Measurements from ENCODE around the gene PDCD1. TPM values are rescaled to one million over a fixed set of nuclear protein-coding genes. Genes with fewer than 3 reads are reported as not detected.

PDCD1 gene
- total RNA-seq, 1 experiment from 2014 or later, result not detected

DNA sequence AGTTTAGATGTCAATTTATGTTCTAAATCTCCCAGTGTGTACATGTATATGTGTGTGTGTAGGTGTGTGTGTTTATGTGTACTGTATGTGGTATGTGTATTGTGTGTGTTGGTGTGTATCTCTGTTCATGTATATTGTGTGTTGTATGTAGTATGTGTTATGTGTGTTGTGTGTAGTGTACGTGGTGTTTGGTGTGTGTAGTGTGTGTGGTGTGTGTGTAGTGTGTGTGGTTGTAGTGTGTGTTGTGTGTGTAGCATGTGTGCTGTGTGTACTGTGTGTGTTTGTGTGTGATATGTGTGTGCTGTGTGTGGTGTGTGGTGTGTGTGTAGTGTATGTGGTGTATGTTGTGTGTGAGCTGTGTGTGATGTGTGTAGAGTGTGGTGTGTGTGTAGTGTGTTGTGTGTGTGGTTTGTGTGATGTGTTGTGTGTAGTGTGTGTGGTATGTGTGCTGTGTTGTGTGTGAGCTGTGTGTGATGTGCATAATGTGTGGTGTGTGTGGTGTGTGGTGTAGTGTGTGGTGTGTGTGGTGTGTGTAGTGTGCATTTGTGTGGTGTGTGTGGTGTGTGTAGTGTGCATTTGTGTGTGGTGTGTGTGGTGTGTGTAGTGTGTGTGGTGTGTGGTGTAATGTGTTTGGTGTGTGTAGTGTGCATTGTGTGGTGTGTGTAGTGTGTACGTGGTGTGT lies 5.6 kb upstream of the PDCD1 start:
- CTCF ChIA-PET, result no interaction called here
- H3K27me3 ChIP-seq (ENCODE audit: low read length), result no peaks in the 10 kb centered on the region
- no peaks in the 10 kb centered on the region for H3K4me1 ChIP-seq (ENCODE audit: insufficient read depth, low read length)
- no peaks in the 10 kb centered on the region for H3K9me3 ChIP-seq (ENCODE audit: low read length)
- no peaks in the 10 kb centered on the region for H4K20me1 ChIP-seq (ENCODE audit: low read length)
- H3K79me2 ChIP-seq (ENCODE audit: low read length), result no peaks in the 10 kb centered on the region
- POLR2A ChIA-PET (ENCODE audit: unreplicated experiment), result no interaction called here
- H3K9me2 ChIP-seq (replicated peaks; ENCODE audit: low read length), result no peaks in the 10 kb centered on the region
- no peak overlapping the region for H3K9ac ChIP-seq (ENCODE audit: low read length)
- no peak for ATAC-seq
- intact Hi-C loops (cut with micrococcal nuclease), result loop anchor here (10.0 kb wide), 1 partner anchor 130 kb away; the partner anchor contains the start of gene D2HGDH
- no peak for DNase-seq
- no peak overlapping the region for H3K4me3 ChIP-seq (ENCODE audit: low read length)
- TF ChIP-seq EZH2phosphoT487 (IDR thresholded peaks at IDR 0.05; ENCODE audit: borderline replicate concordance, low read length) (no peak), EZH2 (IDR thresholded peaks at IDR 0.05; ENCODE audit: low read length, unreplicated experiment) (no peak)
- TF ChIP-seq, protein P1, sequence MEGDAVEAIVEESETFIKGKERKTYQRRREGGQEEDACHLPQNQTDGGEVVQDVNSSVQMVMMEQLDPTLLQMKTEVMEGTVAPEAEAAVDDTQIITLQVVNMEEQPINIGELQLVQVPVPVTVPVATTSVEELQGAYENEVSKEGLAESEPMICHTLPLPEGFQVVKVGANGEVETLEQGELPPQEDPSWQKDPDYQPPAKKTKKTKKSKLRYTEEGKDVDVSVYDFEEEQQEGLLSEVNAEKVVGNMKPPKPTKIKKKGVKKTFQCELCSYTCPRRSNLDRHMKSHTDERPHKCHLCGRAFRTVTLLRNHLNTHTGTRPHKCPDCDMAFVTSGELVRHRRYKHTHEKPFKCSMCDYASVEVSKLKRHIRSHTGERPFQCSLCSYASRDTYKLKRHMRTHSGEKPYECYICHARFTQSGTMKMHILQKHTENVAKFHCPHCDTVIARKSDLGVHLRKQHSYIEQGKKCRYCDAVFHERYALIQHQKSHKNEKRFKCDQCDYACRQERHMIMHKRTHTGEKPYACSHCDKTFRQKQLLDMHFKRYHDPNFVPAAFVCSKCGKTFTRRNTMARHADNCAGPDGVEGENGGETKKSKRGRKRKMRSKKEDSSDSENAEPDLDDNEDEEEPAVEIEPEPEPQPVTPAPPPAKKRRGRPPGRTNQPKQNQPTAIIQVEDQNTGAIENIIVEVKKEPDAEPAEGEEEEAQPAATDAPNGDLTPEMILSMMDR (conservative IDR thresholded peaks at IDR 0.05; ENCODE audit: low read depth, low read length), result no peak
- no peaks in the 10 kb centered on the region for H3F3A ChIP-seq (ENCODE audit: low read length, unreplicated experiment)
- H2AFZ ChIP-seq (ENCODE audit: low read length), result no peak overlapping the region
- no peak overlapping the region for H3K27ac ChIP-seq (ENCODE audit: low read length)
- BruUV-seq (replicated peaks), result no TSS peak
- no peak overlapping the region for H3K4me2 ChIP-seq (ENCODE audit: low read length)
- H3K36me3 ChIP-seq (ENCODE audit: low read depth, low read length), result no peaks in the 10 kb centered on the region

DNA sequence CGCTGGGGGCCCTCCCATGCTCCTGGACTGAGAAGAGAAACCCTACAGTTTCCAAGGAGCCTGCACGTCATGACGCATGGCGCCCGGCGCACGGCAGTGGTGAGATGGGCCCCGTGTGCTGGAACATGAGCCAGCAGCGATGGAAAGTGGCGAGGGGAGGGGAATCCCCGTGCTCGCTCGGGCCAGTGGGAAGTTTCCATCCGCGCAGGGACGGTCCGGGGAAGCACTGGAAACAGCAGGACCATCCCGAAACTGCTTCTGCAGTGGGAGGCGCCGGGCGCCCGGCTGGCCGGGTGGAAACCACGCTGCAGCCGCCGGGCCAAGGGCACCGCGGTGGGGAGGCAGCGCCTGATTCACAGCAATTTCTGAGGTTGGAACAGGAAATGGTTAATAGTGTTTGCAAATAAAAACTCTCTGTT lies 4.9 kb upstream of the PDCD1 start:
- Histone ChIP-seq H3K36me3 (ENCODE audit: low read depth, low read length) (no peaks in the 10 kb centered on the region), H3K27me3 (ENCODE audit: low read length) (no peaks in the 10 kb centered on the region), H3K9me2 (replicated peaks; ENCODE audit: low read length) (no peaks in the 10 kb centered on the region), H3F3A (ENCODE audit: low read length, unreplicated experiment) (no peaks in the 10 kb centered on the region), H2AFZ (ENCODE audit: low read length) (no peak overlapping the region), H3K79me2 (ENCODE audit: low read length) (no peaks in the 10 kb centered on the region), H3K9me3 (ENCODE audit: low read length) (no peaks in the 10 kb centered on the region), H3K4me1 (ENCODE audit: insufficient read depth, low read length) (no peaks in the 10 kb centered on the region), H3K9ac (ENCODE audit: low read length) (no peak overlapping the region), H3K27ac (ENCODE audit: low read length) (no peak overlapping the region), H3K4me2 (ENCODE audit: low read length) (no peak overlapping the region), H4K20me1 (ENCODE audit: low read length) (no peaks in the 10 kb centered on the region), H3K4me3 (ENCODE audit: low read length) (no peak overlapping the region)
- CTCF ChIA-PET, result no interaction called here
- intact Hi-C loops (cut with micrococcal nuclease), result loop anchor here (10.0 kb wide), 1 partner anchor 129 kb away; the partner anchor contains the start of gene D2HGDH
- ATAC-seq (no peak; the same call in 1 of the 2 replicates), DNase-seq (no peak)
- no TSS peak for BruUV-seq (replicated peaks)
- TF ChIP-seq EZH2phosphoT487 (IDR thresholded peaks at IDR 0.05; ENCODE audit: borderline replicate concordance, low read length), result no peak
- TF ChIP-seq, protein P1 (conservative IDR thresholded peaks at IDR 0.05; ENCODE audit: low read depth, low read length), result no peak
- TF ChIP-seq EZH2 (IDR thresholded peaks at IDR 0.05; ENCODE audit: low read length, unreplicated experiment), result no peak
- POLR2A ChIA-PET (ENCODE audit: unreplicated experiment), result no interaction called here

Data from PC-3 (cell line).